ENCODE results near the gene ADAMTS8. TPM values are rescaled to one million over a fixed set of nuclear protein-coding genes. Genes with fewer than 3 reads are reported as not detected.

The ADAMTS8 gene
- total RNA-seq, 4 donors from 2014 or later = 0.38 to 0.56 TPM; not detected in 2

DNA sequence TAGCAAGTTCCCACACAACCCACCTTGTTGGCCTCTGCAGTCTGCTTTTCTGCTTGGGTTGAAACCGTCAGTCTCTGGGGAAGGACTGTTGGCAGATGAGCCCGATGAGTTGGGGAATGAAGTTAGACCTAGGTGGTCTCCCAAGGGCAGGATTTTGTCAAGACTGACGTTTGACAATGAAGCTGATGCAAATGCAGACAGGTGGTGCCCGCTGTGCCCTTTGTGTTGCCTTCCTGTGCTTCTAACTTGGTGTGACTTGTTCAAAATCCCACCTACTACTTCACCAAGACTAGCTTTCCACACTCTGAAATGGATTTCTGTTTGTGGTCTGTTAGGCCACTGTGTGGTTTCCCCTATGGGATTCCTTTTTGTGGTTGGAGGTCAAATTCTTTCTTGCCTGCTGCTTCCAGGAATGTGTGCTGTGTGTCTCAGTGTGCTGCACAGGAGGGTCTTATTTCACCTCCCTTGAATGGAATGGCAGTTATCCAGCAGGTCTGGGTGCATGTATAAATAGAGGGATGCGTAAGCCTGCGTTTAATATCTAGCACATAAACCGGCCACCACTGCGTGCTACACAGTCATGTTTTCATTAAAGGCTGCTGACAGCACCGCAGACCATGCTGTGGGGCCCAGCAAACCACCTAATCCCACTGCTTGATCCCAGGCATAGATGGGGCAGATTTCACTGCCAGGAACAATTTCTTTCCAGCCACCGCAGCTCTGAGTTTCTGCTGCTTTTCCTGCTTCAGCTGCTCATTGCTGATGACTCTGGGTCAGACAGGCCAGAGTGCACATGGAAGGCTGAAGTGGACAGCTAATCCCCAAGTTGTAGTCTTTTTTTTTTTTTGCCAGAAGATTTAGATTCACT is 44.8 kb downstream of the ADAMTS8 start:
- intact Hi-C loops (cut with DNase I) = no loop called here
- 70% methylated on average over 10 of the region's 10 CpGs for WGBS, 2 donors
- TF ChIP-seq, protein P1, sequence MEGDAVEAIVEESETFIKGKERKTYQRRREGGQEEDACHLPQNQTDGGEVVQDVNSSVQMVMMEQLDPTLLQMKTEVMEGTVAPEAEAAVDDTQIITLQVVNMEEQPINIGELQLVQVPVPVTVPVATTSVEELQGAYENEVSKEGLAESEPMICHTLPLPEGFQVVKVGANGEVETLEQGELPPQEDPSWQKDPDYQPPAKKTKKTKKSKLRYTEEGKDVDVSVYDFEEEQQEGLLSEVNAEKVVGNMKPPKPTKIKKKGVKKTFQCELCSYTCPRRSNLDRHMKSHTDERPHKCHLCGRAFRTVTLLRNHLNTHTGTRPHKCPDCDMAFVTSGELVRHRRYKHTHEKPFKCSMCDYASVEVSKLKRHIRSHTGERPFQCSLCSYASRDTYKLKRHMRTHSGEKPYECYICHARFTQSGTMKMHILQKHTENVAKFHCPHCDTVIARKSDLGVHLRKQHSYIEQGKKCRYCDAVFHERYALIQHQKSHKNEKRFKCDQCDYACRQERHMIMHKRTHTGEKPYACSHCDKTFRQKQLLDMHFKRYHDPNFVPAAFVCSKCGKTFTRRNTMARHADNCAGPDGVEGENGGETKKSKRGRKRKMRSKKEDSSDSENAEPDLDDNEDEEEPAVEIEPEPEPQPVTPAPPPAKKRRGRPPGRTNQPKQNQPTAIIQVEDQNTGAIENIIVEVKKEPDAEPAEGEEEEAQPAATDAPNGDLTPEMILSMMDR (IDR thresholded peaks at IDR 0.05) = no peak
- TF ChIP-seq POLR2A (IDR thresholded peaks at IDR 0.05) = no peak
- Histone ChIP-seq H3K36me3 (no peaks in the 10 kb centered on the region), H3K4me1 (no peaks in the 10 kb centered on the region), H3K27ac (no peak overlapping the region), H3K9me3 (no peaks in the 10 kb centered on the region), H3K4me3 (replicated peaks in 1 of 3) (no peak overlapping the region), H3K27me3 (no peaks in the 10 kb centered on the region)
- no peak for DNase-seq

DNA sequence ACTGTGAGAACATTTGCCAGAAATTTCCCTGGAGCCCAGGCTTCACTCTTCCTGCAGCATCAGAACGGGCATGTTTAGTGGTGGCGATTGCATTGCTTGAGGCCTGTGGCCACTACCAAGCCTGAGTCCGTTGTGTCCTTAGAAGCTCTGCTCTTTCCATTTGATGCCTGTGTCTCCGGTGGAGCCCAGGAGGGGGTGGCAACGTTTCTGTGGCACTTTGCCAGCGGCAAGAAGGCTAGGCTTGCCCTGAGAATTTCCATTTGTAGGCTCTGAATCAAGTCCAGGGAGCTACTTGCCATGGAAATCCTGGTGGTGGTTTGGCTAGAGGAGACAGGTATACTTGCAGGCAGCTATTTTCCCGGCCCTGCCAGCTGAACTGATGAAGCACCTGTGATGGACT is 47.1 kb downstream of the ADAMTS8 start:
- DNase-seq = no peak
- TF ChIP-seq, protein P1 (IDR thresholded peaks at IDR 0.05) = no peak
- TF ChIP-seq POLR2A (IDR thresholded peaks at IDR 0.05) = no peak
- no peaks in the 10 kb centered on the region for H3K27me3 ChIP-seq
- no peaks in the 10 kb centered on the region for H3K9me3 ChIP-seq
- no peak overlapping the region for H3K4me3 ChIP-seq (replicated peaks in 1 of 3)
- no peaks in the 10 kb centered on the region for H3K4me1 ChIP-seq
- intact Hi-C loops (cut with DNase I) = no loop called here
- H3K27ac ChIP-seq = no peak overlapping the region
- H3K36me3 ChIP-seq = no peaks in the 10 kb centered on the region
- WGBS, 2 donors = 64 to 77% methylated on average over 7 of the region's 7 CpGs

DNA sequence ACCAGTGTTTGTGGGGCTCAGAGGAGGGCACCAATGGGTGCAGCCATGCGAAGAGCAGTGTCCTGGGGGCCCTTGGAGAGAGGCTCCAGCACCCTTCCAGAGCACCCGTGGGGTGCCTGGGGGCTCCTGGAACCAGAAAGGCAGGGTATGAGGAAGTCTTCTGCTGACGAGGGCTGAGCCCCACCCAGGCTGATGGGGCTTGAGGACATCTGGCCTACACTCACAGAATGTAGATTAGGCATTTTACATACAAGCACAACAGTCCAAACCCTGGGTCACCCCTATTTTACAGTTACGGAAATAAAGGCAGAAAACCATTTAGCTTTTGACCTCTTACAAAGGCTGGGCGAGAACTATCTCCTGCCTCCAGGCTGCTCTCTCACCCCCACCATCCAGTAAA is 47.6 kb downstream of the ADAMTS8 start:
- Histone ChIP-seq H3K4me3 (replicated peaks in 1 of 3) (no peak overlapping the region), H3K9me3 (no peaks in the 10 kb centered on the region), H3K36me3 (no peaks in the 10 kb centered on the region), H3K4me1 (no peaks in the 10 kb centered on the region), H3K27ac (no peak overlapping the region), H3K27me3 (no peaks in the 10 kb centered on the region)
- DNase-seq = no peak
- no peak for TF ChIP-seq POLR2A (IDR thresholded peaks at IDR 0.05)
- TF ChIP-seq, protein P1 (IDR thresholded peaks at IDR 0.05) = no peak
- 88 to 94% methylated on average over 4 to 5 of the region's 5 CpGs for WGBS, 2 donors
- intact Hi-C loops (cut with DNase I) = no loop called here

DNA sequence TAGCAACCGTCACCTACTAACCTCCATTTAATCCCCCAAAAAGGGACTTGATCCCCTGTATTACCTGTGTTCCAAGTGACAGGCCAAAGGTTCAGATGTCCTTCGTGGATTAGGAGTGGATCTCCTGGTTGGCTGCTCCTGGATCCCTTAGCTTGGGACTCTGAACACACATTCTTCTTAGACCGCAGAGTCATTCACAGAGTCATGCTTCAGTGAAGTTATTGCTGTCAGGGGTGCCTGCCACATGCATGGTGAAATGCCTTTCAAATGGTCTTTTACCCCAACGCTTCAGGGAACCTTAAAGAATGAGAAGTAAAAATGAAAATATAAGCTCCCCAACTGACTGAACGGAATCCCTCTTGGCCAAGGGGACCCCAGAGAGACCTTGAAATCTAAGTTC is 49.1 kb downstream of the ADAMTS8 start:
- H3K4me3 ChIP-seq (replicated peaks in 1 of 3) = no peak overlapping the region
- H3K36me3 ChIP-seq = no peaks in the 10 kb centered on the region
- H3K27ac ChIP-seq = no peak overlapping the region
- TF ChIP-seq, protein P1 (IDR thresholded peaks at IDR 0.05) = no peak
- no peak for TF ChIP-seq POLR2A (IDR thresholded peaks at IDR 0.05)
- H3K27me3 ChIP-seq = no peaks in the 10 kb centered on the region
- no peak for DNase-seq
- intact Hi-C loops (cut with DNase I) = no loop called here
- WGBS, 2 donors = 72 to 74% methylated on average over 5 of the region's 5 CpGs
- H3K9me3 ChIP-seq = no peaks in the 10 kb centered on the region
- H3K4me1 ChIP-seq = no peaks in the 10 kb centered on the region

DNA sequence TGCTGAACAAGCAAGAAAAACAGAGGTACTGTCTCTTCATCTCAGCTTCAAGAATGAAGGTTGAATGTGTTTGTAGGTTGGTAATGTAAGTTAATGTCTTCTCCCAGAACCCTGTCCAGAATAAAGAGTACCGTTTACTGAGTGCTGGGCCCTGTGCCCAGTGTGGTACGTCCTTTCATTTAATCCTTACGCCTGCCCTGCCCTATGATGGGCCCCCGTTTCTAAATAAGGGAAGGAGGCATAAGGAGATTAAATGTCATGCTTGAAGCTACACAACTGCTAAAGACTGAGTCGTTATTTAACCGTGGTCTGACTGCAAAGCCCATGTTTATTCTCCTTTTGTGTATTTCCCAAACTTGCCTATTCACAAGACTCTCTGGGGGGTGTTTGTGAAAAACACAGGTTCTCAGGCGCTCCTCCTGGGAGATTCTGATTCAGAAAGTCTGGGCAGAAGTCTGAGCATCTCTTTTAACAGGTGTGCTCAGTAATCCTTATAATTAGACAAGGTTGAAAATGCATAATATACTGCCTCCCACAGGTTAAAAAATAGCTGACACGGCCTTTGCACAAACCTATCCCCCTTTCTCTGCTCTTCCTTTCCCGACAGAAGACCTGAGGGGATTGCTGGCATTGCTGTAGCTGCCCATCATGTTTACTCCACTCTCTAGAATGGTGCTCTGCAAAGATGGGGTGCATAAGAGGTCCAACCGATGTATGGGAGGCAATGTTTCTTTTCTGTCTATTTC is 57.4 kb downstream of the ADAMTS8 start:
- no peaks in the 10 kb centered on the region for H3K27me3 ChIP-seq
- no peak overlapping the region for H3K27ac ChIP-seq
- intact Hi-C loops (cut with DNase I) = no loop called here
- no peaks in the 10 kb centered on the region for H3K9me3 ChIP-seq
- no peak for DNase-seq
- no peak overlapping the region for H3K4me3 ChIP-seq (replicated peaks in 1 of 3)
- TF ChIP-seq, protein P1 (IDR thresholded peaks at IDR 0.05) = no peak
- WGBS, 2 donors = 57 to 62% methylated on average over 10 of the region's 10 CpGs
- H3K36me3 ChIP-seq = no peaks in the 10 kb centered on the region
- no peaks in the 10 kb centered on the region for H3K4me1 ChIP-seq

Data from thyroid gland (tissue), 4 donors.